Stimulated activated CD4-positive, alpha-beta T cell treated with anti-CD3 and anti-CD28 coated beads, TNF-alpha, amount 100 ng/mL, for 24 hours (primary cell): Measurements from ENCODE around the gene ANKS1B.

Experiments
- DNase-seq, 3 experiments: peaks; one replicate each; pipeline ENCODE4 v3.0.0-alpha.2; 2020; ENCODE audit warnings: low read depth in 3 of 3

Gene ANKS1B

GRCh38 chr12:98951406-98951805, 1033.3 kb downstream of the ANKS1B start:
- DNase-seq, result no peak

GRCh38 chr12:98948343-98948949, 1036.3 kb downstream of the ANKS1B start:
- no peak for DNase-seq

GRCh38 chr12:98945864-98946263, 1038.9 kb downstream of the ANKS1B start:
- DNase-seq, result no peak

- DNase-seq, result no peak
Measured at GRCh38 chr12:98939926-98940325, 1044.8 kb downstream of the ANKS1B start.

- no peak for DNase-seq
Measured at GRCh38 chr12:98939350-98939749, 1045.4 kb downstream of the ANKS1B start.

- DNase-seq, result no peak
Measured at GRCh38 chr12:98935847-98936246, 1048.9 kb downstream of the ANKS1B start.

- no peak for DNase-seq
Measured at GRCh38 chr12:98922871-98923270, 1061.9 kb downstream of the ANKS1B start.

- no peak for DNase-seq
Measured at GRCh38 chr12:98918176-98918863, 1066.4 kb downstream of the ANKS1B start.

- no peak for DNase-seq
Measured at GRCh38 chr12:98916106-98916505, 1068.6 kb downstream of the ANKS1B start.

- no peak for DNase-seq
Measured at GRCh38 chr12:98912401-98912974, 1072.2 kb downstream of the ANKS1B start.

- DNase-seq, result no peak
Measured at GRCh38 chr12:98911396-98911795, 1073.3 kb downstream of the ANKS1B start.

GRCh38 chr12:98909746-98910145, 1075.0 kb downstream of the ANKS1B start:
- DNase-seq, result no peak

GRCh38 chr12:98908866-98909265, 1075.9 kb downstream of the ANKS1B start:
- no peak for DNase-seq

GRCh38 chr12:98903875-98904274, 1080.9 kb downstream of the ANKS1B start:
- DNase-seq, result no peak

- no peak for DNase-seq
Measured at GRCh38 chr12:98901189-98901588, 1083.5 kb downstream of the ANKS1B start.

GRCh38 chr12:98896938-98897337, 1087.8 kb downstream of the ANKS1B start:
- no peak for DNase-seq

GRCh38 chr12:98895086-98895651, 1089.6 kb downstream of the ANKS1B start:
- DNase-seq, result no peak

- DNase-seq, result no peak
Measured at GRCh38 chr12:98894412-98895085, 1090.2 kb downstream of the ANKS1B start.

- DNase-seq, result no peak
Measured at GRCh38 chr12:98893675-98894411, 1090.9 kb downstream of the ANKS1B start.

GRCh38 chr12:98893126-98893674, 1091.5 kb downstream of the ANKS1B start:
- no peak for DNase-seq

GRCh38 chr12:98885778-98886177, 1099.0 kb downstream of the ANKS1B start:
- no peak for DNase-seq
